GM23248 (cell line): Measurements from ENCODE around the gene ERICH6.

Source experiments
- EZH2 ChIP-seq: fragments of 200-600 bp; sonication (generic); IDR thresholded peaks from 2 replicates; pipeline ENCODE4 v1.6.1; 2018; ENCODE audit warnings: antibody characterized with exemption, mild to moderate bottlenecking; ENCODE audit not compliant: insufficient read depth, poor library complexity, severe bottlenecking
- EZH2phosphoT487 ChIP-seq: fragments of 200-600 bp; sonication (generic); IDR thresholded peaks from 2 replicates; pipeline ENCODE4 v1.6.1; 2018; ENCODE audit warnings: antibody characterized with exemption, moderate library complexity, mild to moderate bottlenecking, low read depth; ENCODE audit not compliant: insufficient read depth

- no peak for TF ChIP-seq EZH2phosphoT487
- no peak for TF ChIP-seq EZH2
Observed at GRCh38 chr3:150697646-150698045, 6.1 kb downstream of the ERICH6 start.
